GM12872 (cell line): Measurements from ENCODE around the gene OXSM.

Experiments used
- TF ChIP-seq, protein P1 (sequence below): IDR thresholded peaks from 3 replicates; pipeline ENCODE4 v1.5.1; 2011; ENCODE audit warnings: low read depth, mild to moderate bottlenecking, low read length, moderate library complexity; ENCODE audit not compliant: insufficient read depth

Gene OXSM

GRCh38 chr3:25812644-25813043, 22.8 kb downstream of the OXSM start:
- TF ChIP-seq, protein P1, sequence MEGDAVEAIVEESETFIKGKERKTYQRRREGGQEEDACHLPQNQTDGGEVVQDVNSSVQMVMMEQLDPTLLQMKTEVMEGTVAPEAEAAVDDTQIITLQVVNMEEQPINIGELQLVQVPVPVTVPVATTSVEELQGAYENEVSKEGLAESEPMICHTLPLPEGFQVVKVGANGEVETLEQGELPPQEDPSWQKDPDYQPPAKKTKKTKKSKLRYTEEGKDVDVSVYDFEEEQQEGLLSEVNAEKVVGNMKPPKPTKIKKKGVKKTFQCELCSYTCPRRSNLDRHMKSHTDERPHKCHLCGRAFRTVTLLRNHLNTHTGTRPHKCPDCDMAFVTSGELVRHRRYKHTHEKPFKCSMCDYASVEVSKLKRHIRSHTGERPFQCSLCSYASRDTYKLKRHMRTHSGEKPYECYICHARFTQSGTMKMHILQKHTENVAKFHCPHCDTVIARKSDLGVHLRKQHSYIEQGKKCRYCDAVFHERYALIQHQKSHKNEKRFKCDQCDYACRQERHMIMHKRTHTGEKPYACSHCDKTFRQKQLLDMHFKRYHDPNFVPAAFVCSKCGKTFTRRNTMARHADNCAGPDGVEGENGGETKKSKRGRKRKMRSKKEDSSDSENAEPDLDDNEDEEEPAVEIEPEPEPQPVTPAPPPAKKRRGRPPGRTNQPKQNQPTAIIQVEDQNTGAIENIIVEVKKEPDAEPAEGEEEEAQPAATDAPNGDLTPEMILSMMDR: no peak

DNA sequence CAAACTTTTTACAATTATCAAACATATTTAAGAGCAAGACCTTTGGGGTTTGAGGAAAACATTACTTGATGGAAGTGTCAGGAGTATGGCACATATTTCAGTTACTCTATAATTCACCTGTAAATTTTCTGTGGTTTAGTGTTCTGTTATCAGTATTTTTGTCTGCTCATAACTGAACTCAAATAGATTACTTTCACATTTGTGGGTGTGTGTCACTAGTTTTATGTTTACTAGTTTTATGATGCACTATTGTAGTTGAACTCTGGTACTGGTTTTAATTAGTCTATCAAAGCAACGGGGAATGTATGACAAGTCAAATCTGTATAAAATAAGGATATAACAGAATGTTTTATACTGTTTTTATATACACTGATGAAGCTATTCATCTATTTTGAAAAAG, 27.2 kb downstream of the OXSM start:
- TF ChIP-seq, protein P1: no peak

GRCh38 chr3:25817638-25818037, 27.7 kb downstream of the OXSM start:
- TF ChIP-seq, protein P1: no peak

- TF ChIP-seq, protein P1: no peak
Measured at GRCh38 chr3:25818335-25818734, 28.4 kb downstream of the OXSM start.

DNA sequence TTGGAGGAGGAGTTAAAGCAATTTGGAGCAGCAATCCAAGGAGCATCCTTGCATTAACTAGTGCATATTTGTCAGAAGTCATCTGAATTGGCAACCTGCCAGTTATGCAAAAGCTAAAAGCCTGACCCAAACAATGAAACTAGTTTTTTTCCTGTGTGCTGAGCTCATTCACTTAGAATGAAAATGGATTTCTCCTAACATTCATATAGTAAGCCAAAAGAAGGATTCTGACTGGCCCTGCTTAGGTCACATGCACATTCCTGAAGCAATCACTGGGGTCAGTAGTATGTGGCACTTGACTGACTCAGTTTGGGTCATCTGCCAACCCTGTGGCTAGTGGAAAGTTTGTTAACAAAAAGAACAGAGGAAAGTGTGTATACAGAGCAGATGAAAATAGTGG, 30.5 kb downstream of the OXSM start:
- TF ChIP-seq, protein P1: no peak

DNA sequence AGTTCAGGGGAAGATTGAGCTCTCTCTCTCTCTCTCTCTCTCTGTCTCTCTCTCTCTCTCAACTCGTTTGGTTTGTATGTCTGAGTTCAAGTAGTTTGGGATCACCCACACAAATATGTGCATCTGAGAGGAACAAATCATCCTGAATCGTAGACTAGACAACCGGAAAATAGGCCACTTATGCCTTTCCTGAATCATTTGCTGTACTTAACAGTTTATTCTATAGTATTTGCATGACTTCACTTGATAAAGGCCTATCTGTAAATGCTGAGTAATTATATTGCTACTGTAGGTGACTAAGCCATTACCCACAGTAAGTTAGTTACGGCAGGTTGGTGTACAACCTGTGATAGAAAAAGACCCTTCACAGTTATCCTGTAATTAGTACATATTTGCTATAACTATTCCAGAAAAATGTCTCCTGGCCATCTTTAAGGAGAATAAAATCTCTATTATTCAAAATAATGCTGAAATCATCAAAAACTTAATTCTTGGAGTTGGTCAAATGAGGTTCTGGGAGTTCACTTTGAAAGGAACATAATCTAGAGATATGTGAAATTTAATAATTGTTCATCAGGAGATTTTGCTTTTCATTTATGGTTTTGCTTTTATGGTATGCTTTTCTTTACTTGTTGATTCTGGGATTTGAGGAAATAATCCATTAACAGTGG, 31.1 kb downstream of the OXSM start:
- TF ChIP-seq, protein P1: no peak

DNA sequence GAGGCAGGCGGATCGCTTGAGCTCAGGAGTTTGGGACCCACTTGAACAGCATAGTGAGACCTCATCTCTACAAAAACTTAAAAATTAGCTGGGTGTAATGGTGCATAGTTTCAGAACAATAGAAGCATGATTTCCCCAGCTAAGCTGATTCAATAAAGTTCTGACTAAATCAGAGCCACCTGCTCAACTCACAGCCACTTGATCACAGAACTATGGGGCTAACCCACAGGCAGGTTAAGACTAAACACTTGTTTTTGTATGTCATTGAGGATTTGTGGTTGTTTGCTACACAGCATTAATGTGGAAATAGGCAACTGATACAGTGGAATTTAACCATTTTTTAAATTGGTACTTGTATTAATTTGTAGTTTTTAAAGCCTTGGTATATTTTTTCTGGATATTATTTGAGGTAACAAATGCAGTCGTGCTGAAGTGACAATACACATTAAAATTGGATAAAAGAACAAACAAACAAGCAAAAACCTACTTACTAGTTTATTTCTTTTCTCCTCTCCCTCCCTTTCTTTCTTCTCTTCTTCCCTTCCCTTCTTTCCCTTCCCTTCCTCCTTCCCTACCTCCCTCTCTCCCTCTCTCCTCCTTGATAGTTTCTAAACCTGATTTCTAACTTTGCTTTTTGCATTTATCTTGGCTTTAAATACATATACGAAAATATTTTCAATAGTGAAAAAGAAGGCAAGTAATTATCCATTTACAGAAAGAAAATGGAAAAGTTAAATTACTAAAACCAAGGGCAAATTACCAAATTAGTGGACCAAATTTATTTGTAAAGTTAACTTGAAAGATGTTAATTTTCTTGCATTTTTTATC, 32.1 kb downstream of the OXSM start:
- TF ChIP-seq, protein P1: no peak
